WERI-Rb-1 (cell line): Measurements from ENCODE around the gene TSHR.
A peak's percentile ranks its signal among the peaks of the same experiment; 100 is the strongest.

Experiments used
- DNase-seq: peaks from one replicate; pipeline ENCODE4 v3.0.0-alpha.2; 2020
- H3K27ac ChIP-seq: fragments of 250-450 bp; sonication (Bioruptor Pico); 2 replicates; pipeline ENCODE4 v1.5.1; 2020; ENCODE audit warnings: mild to moderate bottlenecking, moderate library complexity
- H3K27me3 ChIP-seq: fragments of 250-450 bp; sonication (Bioruptor Pico); 2 replicates; pipeline ENCODE4 v1.5.1; 2021; ENCODE audit warnings: mild to moderate bottlenecking, low read depth, moderate library complexity; ENCODE audit not compliant: insufficient read depth, severe bottlenecking
- H3K36me3 ChIP-seq: fragments of 250-450 bp; sonication (Bioruptor Pico); 2 replicates; pipeline ENCODE4 v1.5.1; 2020; ENCODE audit warnings: mild to moderate bottlenecking, moderate library complexity
- H3K4me3 ChIP-seq: 2 replicates; pipeline ENCODE4 v1.5.1; 2011; ENCODE audit warnings: low read depth, mild to moderate bottlenecking, control low read depth, low read length
- H3K9me3 ChIP-seq: fragments of 250-450 bp; sonication (Bioruptor Pico); 2 replicates; pipeline ENCODE4 v1.5.1; 2021; ENCODE audit warnings: mild to moderate bottlenecking, moderate library complexity; ENCODE audit not compliant: severe bottlenecking
- TF ChIP-seq, protein P1 (sequence below): IDR thresholded peaks from 2 replicates; pipeline ENCODE4 v1.5.1; 2011; ENCODE audit warnings: low read depth, mild to moderate bottlenecking, control low read depth, inconsistent platforms, low read length

Gene TSHR

DNA sequence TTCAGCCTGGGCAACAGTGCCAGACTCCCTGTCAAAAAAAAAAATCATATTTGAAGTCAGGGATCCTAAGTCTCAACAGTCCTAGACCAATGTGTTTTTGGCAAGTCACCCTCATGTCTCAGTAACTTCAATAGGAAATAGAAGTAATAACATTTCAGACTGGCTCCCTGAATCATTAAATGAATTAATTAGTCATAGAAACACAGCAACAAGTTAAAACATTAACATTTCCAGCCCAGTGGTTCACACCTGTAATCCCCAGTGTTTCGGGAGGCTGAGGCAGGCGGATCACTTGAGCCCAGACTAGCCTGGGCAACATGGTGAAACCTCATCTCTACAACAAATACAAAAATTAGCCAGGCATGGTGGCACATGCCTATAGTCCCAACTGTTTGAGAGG lies 140.1 kb downstream of the TSHR start:
- Histone ChIP-seq H3K9me3 (no peaks in the 10 kb centered on the region), H3K36me3 (no peaks in the 10 kb centered on the region), H3K27ac (no peak overlapping the region), H3K4me3 (no peak overlapping the region), H3K27me3 (no peaks in the 10 kb centered on the region)
- no peak for DNase-seq
- TF ChIP-seq, protein P1, sequence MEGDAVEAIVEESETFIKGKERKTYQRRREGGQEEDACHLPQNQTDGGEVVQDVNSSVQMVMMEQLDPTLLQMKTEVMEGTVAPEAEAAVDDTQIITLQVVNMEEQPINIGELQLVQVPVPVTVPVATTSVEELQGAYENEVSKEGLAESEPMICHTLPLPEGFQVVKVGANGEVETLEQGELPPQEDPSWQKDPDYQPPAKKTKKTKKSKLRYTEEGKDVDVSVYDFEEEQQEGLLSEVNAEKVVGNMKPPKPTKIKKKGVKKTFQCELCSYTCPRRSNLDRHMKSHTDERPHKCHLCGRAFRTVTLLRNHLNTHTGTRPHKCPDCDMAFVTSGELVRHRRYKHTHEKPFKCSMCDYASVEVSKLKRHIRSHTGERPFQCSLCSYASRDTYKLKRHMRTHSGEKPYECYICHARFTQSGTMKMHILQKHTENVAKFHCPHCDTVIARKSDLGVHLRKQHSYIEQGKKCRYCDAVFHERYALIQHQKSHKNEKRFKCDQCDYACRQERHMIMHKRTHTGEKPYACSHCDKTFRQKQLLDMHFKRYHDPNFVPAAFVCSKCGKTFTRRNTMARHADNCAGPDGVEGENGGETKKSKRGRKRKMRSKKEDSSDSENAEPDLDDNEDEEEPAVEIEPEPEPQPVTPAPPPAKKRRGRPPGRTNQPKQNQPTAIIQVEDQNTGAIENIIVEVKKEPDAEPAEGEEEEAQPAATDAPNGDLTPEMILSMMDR: no peak

DNA sequence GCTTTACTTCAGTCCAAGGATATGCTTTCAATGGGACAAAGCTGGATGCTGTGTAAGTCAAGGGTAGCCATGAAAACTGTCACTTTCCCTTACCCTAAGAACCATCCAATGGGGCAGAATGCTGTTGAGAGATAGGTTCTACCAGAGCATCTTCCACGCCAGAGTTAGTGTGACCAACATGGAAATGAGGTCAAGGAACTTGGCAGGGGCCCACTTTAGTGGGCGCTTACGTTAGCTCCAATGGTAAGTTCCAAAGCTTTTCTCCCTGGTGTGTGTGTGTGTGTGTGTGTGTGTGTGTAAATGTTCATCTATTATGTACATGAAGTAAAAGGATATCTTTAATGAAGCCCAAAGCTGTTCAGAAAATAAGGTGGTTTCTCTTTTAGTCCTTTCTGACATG lies 141.2 kb downstream of the TSHR start:
- TF ChIP-seq, protein P1: no peak
- Histone ChIP-seq H3K27me3 (no peaks in the 10 kb centered on the region), H3K4me3 (no peak overlapping the region), H3K27ac (no peak overlapping the region), H3K9me3 (no peaks in the 10 kb centered on the region), H3K36me3 (no peaks in the 10 kb centered on the region)
- DNase-seq: no peak

DNA sequence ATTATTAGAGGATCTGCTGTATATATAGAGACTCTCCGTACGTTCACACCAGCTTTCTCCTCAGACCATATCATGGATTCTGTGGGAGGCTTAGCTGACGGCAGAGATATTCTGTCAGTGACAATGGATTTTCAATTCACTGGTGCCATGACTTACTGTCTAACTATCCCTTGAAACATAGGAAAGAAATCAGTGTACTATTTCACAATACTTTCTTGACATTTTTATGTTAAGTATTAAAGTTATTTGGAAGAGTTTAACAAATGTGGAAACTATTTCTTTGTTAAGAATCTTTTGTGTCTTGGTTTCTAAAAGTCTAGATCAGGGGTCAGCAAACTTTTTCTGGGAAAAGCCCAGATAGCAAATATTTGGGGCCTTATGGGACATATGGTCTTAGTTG lies 146.8 kb downstream of the TSHR start:
- H3K27ac ChIP-seq: no peak overlapping the region
- H3K9me3 ChIP-seq: no peaks in the 10 kb centered on the region
- H3K27me3 ChIP-seq: no peaks in the 10 kb centered on the region
- no peaks in the 10 kb centered on the region for H3K36me3 ChIP-seq
- no peak overlapping the region for H3K4me3 ChIP-seq
- TF ChIP-seq, protein P1: no peak
- DNase-seq: no peak

DNA sequence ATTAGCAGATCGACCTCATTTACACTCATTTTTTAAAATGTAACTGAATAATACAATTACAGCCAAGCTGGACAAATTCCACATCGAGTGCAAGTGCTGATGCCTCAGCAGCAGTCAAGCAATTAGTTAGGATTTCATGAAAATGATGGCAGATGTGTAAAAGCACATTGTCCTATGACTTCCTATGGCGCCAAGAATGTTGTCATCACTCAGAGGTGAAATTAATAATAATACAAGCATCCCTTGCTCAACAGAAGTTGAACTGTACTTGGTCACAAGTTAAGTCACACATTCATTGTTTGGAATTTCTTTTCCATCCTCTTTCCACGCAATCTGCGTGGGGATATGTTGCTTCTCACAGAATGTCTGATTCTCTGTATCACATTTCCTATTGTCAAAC lies 148.0 kb downstream of the TSHR start:
- Histone ChIP-seq H3K36me3 (no peaks in the 10 kb centered on the region), H3K27ac (no peak overlapping the region), H3K4me3 (no peak overlapping the region), H3K27me3 (no peaks in the 10 kb centered on the region), H3K9me3 (no peaks in the 10 kb centered on the region)
- TF ChIP-seq, protein P1: no peak
- DNase-seq: no peak

DNA sequence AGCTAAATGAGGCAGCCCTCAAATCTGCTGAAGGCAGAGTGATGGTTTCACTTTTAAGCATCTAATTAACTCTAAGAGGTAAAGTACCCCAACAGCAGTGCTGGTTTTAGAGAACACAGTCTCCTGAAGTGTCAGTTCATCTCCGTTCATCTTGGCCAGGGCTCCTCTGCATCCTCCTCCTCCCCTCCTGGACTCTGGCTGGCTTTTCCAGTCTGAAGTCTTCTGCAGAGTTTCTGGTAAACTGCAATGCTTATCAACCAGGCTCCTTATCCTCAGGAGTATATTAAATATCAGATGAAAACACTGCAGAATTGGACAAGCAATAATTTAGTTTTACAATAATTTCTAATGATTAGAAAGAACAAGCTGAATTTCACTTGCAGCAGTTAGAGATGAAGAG lies 150.0 kb downstream of the TSHR start:
- H3K36me3 ChIP-seq: no peaks in the 10 kb centered on the region
- no peak overlapping the region for H3K4me3 ChIP-seq
- peak; percentile 12 for DNase-seq
- H3K27ac ChIP-seq: no peak overlapping the region
- H3K27me3 ChIP-seq: no peaks in the 10 kb centered on the region
- TF ChIP-seq, protein P1: no peak
- H3K9me3 ChIP-seq: no peaks in the 10 kb centered on the region

DNA sequence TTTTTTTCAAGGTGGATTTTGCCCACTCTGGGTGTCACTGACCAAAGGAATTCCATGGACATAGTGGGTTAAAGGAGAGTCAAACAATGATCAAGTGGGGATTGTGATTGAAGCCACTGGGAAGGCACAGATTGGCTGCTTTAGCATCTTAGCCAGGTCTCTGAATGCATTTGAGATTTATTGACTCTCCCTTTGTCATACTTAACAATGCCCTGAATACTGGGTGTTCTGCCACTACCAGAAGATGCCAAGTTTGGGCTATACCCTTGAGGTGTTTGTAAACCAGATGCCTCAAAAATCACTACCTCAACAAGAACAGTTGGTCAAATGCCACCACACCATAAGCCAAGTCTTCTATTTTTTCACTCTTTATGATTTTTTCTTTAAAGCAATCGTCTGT lies 150.5 kb downstream of the TSHR start:
- DNase-seq: no peak
- Histone ChIP-seq H3K27me3 (no peaks in the 10 kb centered on the region), H3K9me3 (no peaks in the 10 kb centered on the region), H3K4me3 (no peak overlapping the region), H3K27ac (no peak overlapping the region), H3K36me3 (no peaks in the 10 kb centered on the region)
- TF ChIP-seq, protein P1: no peak
